ENCODE measurements around the gene LETM1. TPM values are rescaled to one million over a fixed set of nuclear protein-coding genes. Genes with fewer than 3 reads are reported as not detected.

Gene LETM1
- total and polyA plus RNA-seq, 2 of the 8 experiments (the other 6 are each of a cell fraction or from before 2014, with no cell fraction given): 19.8 to 50.1 TPM

- Histone ChIP-seq H2AFZ (ENCODE audit: low read length) (no peak overlapping the region), H2BK20ac (ENCODE audit: low read length) (no peak overlapping the region), H3K18ac (ENCODE audit: extremely low read depth, low read length) (no peak overlapping the region), H2BK15ac (ENCODE audit: low read length) (peak overlapping the region; percentile 88; the same call in 1 of the 2 replicates), H2AK5ac (ENCODE audit: low read depth, low read length) (0 out of 2 replicates have a peak overlapping the region, but pooled peaks have one; percentile 57), H3K4me3 (ENCODE audit: extremely low read depth in 1 of 4, insufficient read depth in 2 of 4, low read depth in 3 of 4, low read length in 4 of 4) (no peak overlapping the region), H2BK12ac (ENCODE audit: low read depth, low read length) (peak overlapping the region; percentile 80; the same call in 1 of the 2 replicates), H3K14ac (ENCODE audit: insufficient read length) (no peak overlapping the region), H3K4me2 (ENCODE audit: insufficient read depth in 1 of 2, low read depth in 2 of 2, low read length in 2 of 2) (no peak overlapping the region), H3K4ac (replicated peaks; ENCODE audit: insufficient read length, low read depth, low read length) (no peak overlapping the region), H3K27ac (ENCODE audit: low read depth, low read length) (no peak overlapping the region), H4K5ac (ENCODE audit: insufficient read length, low read depth, low read length) (no peak overlapping the region), H4K91ac (replicated peaks; ENCODE audit: insufficient read length, low read length) (no peak overlapping the region), H3K79me2 (ENCODE audit: control insufficient read depth in 1 of 2, insufficient read depth in 2 of 2, low read length in 2 of 2) (no peaks in the 10 kb centered on the region), H2BK120ac (replicated peaks; ENCODE audit: low read depth, low read length) (no peak overlapping the region), H4K8ac (ENCODE audit: extremely low read depth, insufficient read depth, low read length) (peak overlapping the region; percentile 68), H3K9me3 (ENCODE audit: insufficient read depth in 2 of 2, low read depth in 1 of 2, low read length in 1 of 2) (no peaks in the 10 kb centered on the region), H3K4me1 (replicated peaks in 1 of 4; ENCODE audit: control insufficient read depth in 3 of 4, insufficient read depth in 4 of 4, low read length in 3 of 4) (peaks cover 0 to 8% (median 6%) of the 10 kb centered on the region in 4 experiments; a peak in 4 of 7 replicates), H3K9ac (replicated peaks in 1 of 4; ENCODE audit: extremely low read depth in 1 of 4, low read depth in 3 of 4, low read length in 3 of 4) (no peak overlapping the region), H3K23me2 (ENCODE audit: low read depth, low read length) (no peaks in the 10 kb centered on the region), H3K79me1 (ENCODE audit: low read depth, low read length) (no peaks in the 10 kb centered on the region), H3K27me3 (replicated peaks in 1 of 4; ENCODE audit: control insufficient read depth in 3 of 4, extremely low read depth in 1 of 4, insufficient read depth in 3 of 4, low read length in 3 of 4) (peaks cover 0 to 2% (median 0%) of the 10 kb centered on the region in 4 experiments; a peak in 1 of 7 replicates), H2BK5ac (ENCODE audit: low read depth, low read length) (0 out of 2 replicates have a peak overlapping the region, but pooled peaks have one; percentile 15), H3K56ac (replicated peaks; ENCODE audit: insufficient read length, low read depth, low read length) (no peak overlapping the region), H4K20me1 (replicated peaks in 1 of 2; ENCODE audit: control insufficient read depth in 1 of 2, insufficient read depth in 2 of 2, low read length in 2 of 2) (no peaks in the 10 kb centered on the region), H3K36me3 (ENCODE audit: control insufficient read depth in 2 of 4, insufficient read depth in 4 of 4, low read length in 3 of 4) (no peaks in the 10 kb centered on the region), H3K23ac (ENCODE audit: insufficient read length) (no peak overlapping the region)
- CTCF ChIA-PET (ENCODE audit: partially characterized antibody): interaction anchor here (52.9 to 71.2 kb wide), 2 partner anchors 5 to 19 kb away, joined by 2507 read pairs; partner anchors contain the start of gene FGFR3
- 88% methylated on average over 10 of the region's 10 CpGs; no CpG with 5 or more reads in 1 of the 2 experiments for WGBS, 2 experiments (ENCODE audit: extremely low coverage in 1 of 2, insufficient coverage in 1 of 2, insufficient read length in 1 of 2, insufficient replicate concordance in 2 of 2, low coverage in 1 of 2, low lambda C conversion rate in 2 of 2, missing lambda C conversion rate in 1 of 2)
- no peak for FAIRE-seq
- no peak for DNase-seq (ENCODE audit: low read depth in 1 of 2, low spot score in 2 of 2)
- POLR2A ChIA-PET (ENCODE audit: partially characterized antibody): interaction anchor here (1.0 to 17.2 kb wide), 8 partner anchors 7 to 61 kb away, joined by 3 to 170 read pairs (median 5); partner anchors contain the start of gene FGFR3
- TF ChIP-seq YY1 (IDR thresholded peaks at IDR 0.05; ENCODE audit: low read depth, low read length) (no peak), SIRT6 (IDR thresholded peaks at IDR 0.05; ENCODE audit: low read length) (no peak), SAP30 (IDR thresholded peaks at IDR 0.05; ENCODE audit: insufficient read depth, insufficient replicate concordance, low read length) (no peak), TEAD4 (IDR thresholded peaks at IDR 0.05; ENCODE audit: low read depth, low read length) (no peak), FOSL1 (IDR thresholded peaks at IDR 0.05; ENCODE audit: insufficient read depth, low read depth, low read length) (no peak), CEBPB (IDR thresholded peaks at IDR 0.05; ENCODE audit: low read depth, low read length) (no peak), RNF2 (IDR thresholded peaks at IDR 0.05; ENCODE audit: borderline replicate concordance, low read depth, low read length, missing control alignments, poor library complexity, severe bottlenecking) (no peak), E2F6 (IDR thresholded peaks at IDR 0.05) (no peak), JUN (IDR thresholded peaks at IDR 0.05; ENCODE audit: low read depth, low read length) (no peak), BACH1 (IDR thresholded peaks at IDR 0.05; ENCODE audit: low read length) (no peak), BCL11A (IDR thresholded peaks at IDR 0.05; ENCODE audit: low read depth in 2 of 2, low read length in 2 of 2) (no peak)
- TF ChIP-seq, protein P1, sequence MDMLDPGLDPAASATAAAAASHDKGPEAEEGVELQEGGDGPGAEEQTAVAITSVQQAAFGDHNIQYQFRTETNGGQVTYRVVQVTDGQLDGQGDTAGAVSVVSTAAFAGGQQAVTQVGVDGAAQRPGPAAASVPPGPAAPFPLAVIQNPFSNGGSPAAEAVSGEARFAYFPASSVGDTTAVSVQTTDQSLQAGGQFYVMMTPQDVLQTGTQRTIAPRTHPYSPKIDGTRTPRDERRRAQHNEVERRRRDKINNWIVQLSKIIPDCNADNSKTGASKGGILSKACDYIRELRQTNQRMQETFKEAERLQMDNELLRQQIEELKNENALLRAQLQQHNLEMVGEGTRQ (IDR thresholded peaks at IDR 0.05; ENCODE audit: low read length): no peak
Observed at GRCh38 chr4:1784395-1784788, 71.6 kb downstream of the LETM1 start.
